ENCODE results near the gene TMEM266. TPM values are rescaled to one million over a fixed set of nuclear protein-coding genes. Genes with fewer than 3 reads are reported as not detected.

The TMEM266 gene
- total and polyA plus RNA-seq, 2 of the 4 experiments (the other 2 are of a cell fraction) = not detected

DNA sequence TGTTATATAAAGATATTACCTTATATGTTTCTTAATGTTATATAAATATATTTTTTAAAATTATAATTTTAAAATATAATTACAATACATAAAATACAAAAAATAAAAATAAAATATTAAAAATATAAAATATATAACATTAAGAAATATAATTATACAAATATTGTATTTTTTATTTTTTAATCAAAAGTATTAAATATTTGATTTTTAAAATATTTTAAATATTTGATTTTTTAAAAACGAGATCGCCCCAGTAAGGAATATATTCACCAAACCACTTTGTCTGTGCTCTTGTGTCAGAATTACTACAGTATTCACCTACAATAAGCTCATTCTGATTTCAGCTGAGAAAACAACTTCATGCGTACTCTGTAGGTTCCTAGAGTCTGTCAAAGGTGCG is 162.4 kb downstream of the TMEM266 start:
- Histone ChIP-seq H4K91ac (ENCODE audit: insufficient read depth, low read depth, low read length) (no peak overlapping the region), H2BK20ac (ENCODE audit: low read depth, low read length) (no peak overlapping the region), H4K20me1 (ENCODE audit: insufficient read depth, low read length) (peaks cover 7% of the 10 kb centered on the region; the same call in 1 of the 2 replicates), H2BK15ac (ENCODE audit: low read depth, low read length) (no peak overlapping the region), H3K4ac (ENCODE audit: low read depth, low read length) (no peak overlapping the region), H2BK5ac (ENCODE audit: low read depth, low read length, poor library complexity, severe bottlenecking) (no peak overlapping the region), H4K8ac (ENCODE audit: low read depth in 2 of 2, low read length in 2 of 2) (no peak overlapping the region), H3K18ac (ENCODE audit: low read depth, low read length) (no peak overlapping the region), H3K23ac (ENCODE audit: low read depth, low read length) (no peak overlapping the region), H3K79me1 (ENCODE audit: low read depth in 1 of 2, low read length in 2 of 2) (peaks cover 0 to 20% of the 10 kb centered on the region in 2 experiments; a peak in 3 of 4 replicates), H3K14ac (replicated peaks; ENCODE audit: low read depth, low read length) (no peak overlapping the region), H3K36me3 (ENCODE audit: control insufficient read depth, insufficient read depth, low read length) (peaks cover 15% of the 10 kb centered on the region), H3K56ac (ENCODE audit: extremely low read depth, insufficient read depth, low read length) (no peak overlapping the region), H3K4me2 (ENCODE audit: low read depth, low read length) (no peak overlapping the region), H3K4me3 (ENCODE audit: insufficient read depth, low read depth, low read length) (no peak overlapping the region), H3K9me3 (ENCODE audit: control insufficient read depth, insufficient read depth, low read length) (no peaks in the 10 kb centered on the region; the same call in 1 of the 2 replicates), H3K4me1 (ENCODE audit: control insufficient read depth, insufficient read depth, low read length) (peaks cover 7% of the 10 kb centered on the region), H2AK9ac (replicated peaks; ENCODE audit: low read depth, low read length, poor library complexity) (no peak overlapping the region), H2BK120ac (ENCODE audit: low read depth, low read length) (no peak overlapping the region), H2AK5ac (ENCODE audit: low read depth, low read length) (no peak overlapping the region), H3K27ac (ENCODE audit: insufficient read depth, low read length) (no peak overlapping the region), H3K27me3 (ENCODE audit: control insufficient read depth, insufficient read depth, low read length) (no peaks in the 10 kb centered on the region), H2AFZ (replicated peaks; ENCODE audit: low read length, poor library complexity) (no peak overlapping the region), H4K5ac (ENCODE audit: low read depth, low read length) (no peak overlapping the region), H3K9me1 (ENCODE audit: insufficient read depth, low read length) (peaks cover 3% of the 10 kb centered on the region; the same call in 1 of the 2 replicates), H3K9ac (ENCODE audit: low read depth, low read length) (no peak overlapping the region)
- WGBS, 2 experiments (ENCODE audit: extremely low coverage in 2 of 2, insufficient read length in 1 of 2) = no CpG with 5 or more reads among the region's 4 CpGs
- intact Hi-C loops (cut with micrococcal nuclease) (no loop called here), in situ Hi-C loops (cut with MboI; ENCODE audit: low sequenced_read_pairs) (no loop called here), dilution Hi-C loops (cut with HindIII; ENCODE audit: low sequenced_read_pairs, unreplicated experiment) (no loop called here)
- POLR2A ChIA-PET (ENCODE audit: unreplicated experiment) = no interaction called here
- TF ChIP-seq CEBPB (IDR thresholded peaks at IDR 0.05; ENCODE audit: low read depth, low read length) (no peak), RCOR1 (IDR thresholded peaks at IDR 0.05; ENCODE audit: insufficient replicate concordance, low read length) (no peak), RFX5 (IDR thresholded peaks at IDR 0.05; ENCODE audit: low read depth, low read length) (no peak), SMC3 (IDR thresholded peaks at IDR 0.05; ENCODE audit: low read depth, low read length) (no peak), MAFK (IDR thresholded peaks at IDR 0.05; ENCODE audit: low read depth, low read length) (no peak), BHLHE40 (IDR thresholded peaks at IDR 0.05; ENCODE audit: low read depth, low read length) (no peak), MXI1 (IDR thresholded peaks at IDR 0.05; ENCODE audit: borderline replicate concordance, low read depth, low read length) (no peak), MAZ (IDR thresholded peaks at IDR 0.05; ENCODE audit: borderline replicate concordance, low read depth, low read length) (no peak), FOS (IDR thresholded peaks at IDR 0.05; ENCODE audit: low read depth, low read length) (no peak)
- TF ChIP-seq, protein P1, sequence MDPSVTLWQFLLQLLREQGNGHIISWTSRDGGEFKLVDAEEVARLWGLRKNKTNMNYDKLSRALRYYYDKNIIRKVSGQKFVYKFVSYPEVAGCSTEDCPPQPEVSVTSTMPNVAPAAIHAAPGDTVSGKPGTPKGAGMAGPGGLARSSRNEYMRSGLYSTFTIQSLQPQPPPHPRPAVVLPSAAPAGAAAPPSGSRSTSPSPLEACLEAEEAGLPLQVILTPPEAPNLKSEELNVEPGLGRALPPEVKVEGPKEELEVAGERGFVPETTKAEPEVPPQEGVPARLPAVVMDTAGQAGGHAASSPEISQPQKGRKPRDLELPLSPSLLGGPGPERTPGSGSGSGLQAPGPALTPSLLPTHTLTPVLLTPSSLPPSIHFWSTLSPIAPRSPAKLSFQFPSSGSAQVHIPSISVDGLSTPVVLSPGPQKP (IDR thresholded peaks at IDR 0.05; ENCODE audit: borderline replicate concordance, low read depth, low read length) = no peak
- CTCF ChIA-PET = no interaction called here
- ATAC-seq (ENCODE audit: low read depth) (no peak), DNase-seq (no peak)
- no TSS peak for BruUV-seq (replicated peaks)
